ENCODE measurements around the gene RNF19B. TPM values are rescaled to one million over a fixed set of nuclear protein-coding genes. Genes with fewer than 3 reads are reported as not detected.

Gene RNF19B
- total and polyA plus RNA-seq, 2 of the 8 experiments (the other 6 are each of a cell fraction or from before 2014, with no cell fraction given), result 9.2 to 11.2 TPM

DNA sequence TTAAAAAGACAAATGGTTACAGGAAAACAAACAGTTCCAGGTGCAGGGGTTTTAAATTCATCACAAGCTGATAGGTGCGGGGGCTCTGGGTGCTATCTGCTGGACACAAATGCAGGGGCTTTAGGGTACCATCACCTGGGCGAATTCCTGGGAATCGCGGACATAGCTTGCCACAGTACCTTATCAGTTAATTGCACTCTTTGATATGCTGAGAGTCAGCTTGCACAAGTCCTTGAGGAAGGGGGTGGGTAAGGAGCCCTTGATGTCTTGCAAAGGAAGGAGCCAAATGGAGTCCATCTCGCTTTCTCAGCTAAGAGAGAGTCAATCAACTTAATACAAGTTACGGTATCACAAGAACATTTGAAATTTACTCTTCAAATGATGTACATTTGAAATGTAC is 38.0 kb downstream of the RNF19B start:
- WGBS, 2 experiments (ENCODE audit: extremely low coverage in 1 of 2, insufficient coverage in 1 of 2, insufficient read length in 1 of 2, insufficient replicate concordance in 2 of 2, low coverage in 1 of 2, low lambda C conversion rate in 2 of 2, missing lambda C conversion rate in 1 of 2), result 43% methylated on average over 6 of the region's 6 CpGs; no CpG with 5 or more reads in 1 of the 2 experiments
- no peak for TF ChIP-seq TAF1 (IDR thresholded peaks at IDR 0.05; ENCODE audit: low read depth, low read length)
- TF ChIP-seq CHD1 (IDR thresholded peaks at IDR 0.05; ENCODE audit: low read depth, low read length), result no peak
- TF ChIP-seq, protein P1, sequence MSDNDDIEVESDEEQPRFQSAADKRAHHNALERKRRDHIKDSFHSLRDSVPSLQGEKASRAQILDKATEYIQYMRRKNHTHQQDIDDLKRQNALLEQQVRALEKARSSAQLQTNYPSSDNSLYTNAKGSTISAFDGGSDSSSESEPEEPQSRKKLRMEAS (IDR thresholded peaks at IDR 0.05), result no peak
- TF ChIP-seq YY1 (IDR thresholded peaks at IDR 0.05; ENCODE audit: low read depth, low read length), result no peak
- no peak for TF ChIP-seq NANOG (IDR thresholded peaks at IDR 0.05; ENCODE audit: insufficient read depth, low read depth, low read length, poor library complexity, severe bottlenecking)
- no peak for TF ChIP-seq HDAC2 (IDR thresholded peaks at IDR 0.05; ENCODE audit: borderline replicate concordance in 1 of 2, low read depth in 2 of 2, low read length in 2 of 2)
- TF ChIP-seq SIRT6 (IDR thresholded peaks at IDR 0.05; ENCODE audit: low read length), result no peak
- no peak for TF ChIP-seq CREB1 (IDR thresholded peaks at IDR 0.05)
- no peak for TF ChIP-seq FOSL1 (IDR thresholded peaks at IDR 0.05; ENCODE audit: insufficient read depth, low read depth, low read length)
- TF ChIP-seq CHD2 (IDR thresholded peaks at IDR 0.05; ENCODE audit: low read length), result no peak
- TF ChIP-seq SP4 (IDR thresholded peaks at IDR 0.05; ENCODE audit: low read length), result no peak
- POLR2A ChIA-PET (ENCODE audit: partially characterized antibody), result interaction anchor here (0.7 to 0.9 kb wide), 3 partner anchors 9 to 32 kb away, joined by 3 read pairs; no protein-coding TSS in a partner anchor

More for the DNA sequence above, 38.0 kb downstream of the RNF19B start:
- H4K8ac ChIP-seq (ENCODE audit: extremely low read depth, insufficient read depth, low read length), result no peak overlapping the region
- FAIRE-seq, result peak; percentile 32
- DNase-seq (ENCODE audit: low read depth in 1 of 2, low spot score in 2 of 2), result no peak
- no peak overlapping the region for H2BK20ac ChIP-seq (ENCODE audit: low read length)
- no peak overlapping the region for H3K18ac ChIP-seq (ENCODE audit: extremely low read depth, low read length)
- H2BK5ac ChIP-seq (ENCODE audit: low read depth, low read length), result no peak overlapping the region
- H2BK15ac ChIP-seq (ENCODE audit: low read length), result no peak overlapping the region
- H3K36me3 ChIP-seq (ENCODE audit: control insufficient read depth in 2 of 4, insufficient read depth in 4 of 4, low read length in 3 of 4), result no peaks in the 10 kb centered on the region
- H3K79me2 ChIP-seq (ENCODE audit: control insufficient read depth in 1 of 2, insufficient read depth in 2 of 2, low read length in 2 of 2), result no peaks in the 10 kb centered on the region
- H2AK5ac ChIP-seq (ENCODE audit: low read depth, low read length), result no peak overlapping the region
- peaks cover 0 to 4% (median 2%) of the 10 kb centered on the region in 4 experiments; a peak in 5 of 7 replicates for H3K4me1 ChIP-seq (replicated peaks in 1 of 4; ENCODE audit: control insufficient read depth in 3 of 4, insufficient read depth in 4 of 4, low read length in 3 of 4)
- H3K27ac ChIP-seq (ENCODE audit: low read depth, low read length), result no peak overlapping the region
- H3K4ac ChIP-seq (replicated peaks; ENCODE audit: insufficient read length, low read depth, low read length), result no peak overlapping the region
- H2BK12ac ChIP-seq (ENCODE audit: low read depth, low read length), result no peak overlapping the region
- peaks cover 12 to 52% (median 49%) of the 10 kb centered on the region in 4 experiments for H3K27me3 ChIP-seq (replicated peaks in 1 of 4; ENCODE audit: control insufficient read depth in 3 of 4, extremely low read depth in 1 of 4, insufficient read depth in 3 of 4, low read length in 3 of 4)
- no peak overlapping the region for H3K56ac ChIP-seq (replicated peaks; ENCODE audit: insufficient read length, low read depth, low read length)
- H3K9me3 ChIP-seq (ENCODE audit: insufficient read depth in 2 of 2, low read depth in 1 of 2, low read length in 1 of 2), result no peaks in the 10 kb centered on the region
- CTCF ChIA-PET (ENCODE audit: partially characterized antibody), result interaction anchor here (0.8 to 2.6 kb wide), 5 partner anchors 14 to 101 kb away, joined by 3 to 11 read pairs (median 7); no protein-coding TSS in a partner anchor
- no peak overlapping the region for H4K5ac ChIP-seq (ENCODE audit: insufficient read length, low read depth, low read length)
- H3K23ac ChIP-seq (ENCODE audit: insufficient read length), result no peak overlapping the region
- H3K4me2 ChIP-seq (ENCODE audit: insufficient read depth in 1 of 2, low read depth in 2 of 2, low read length in 2 of 2), result peak overlapping the region; percentile 47 to 92; a peak in 3 of 4 replicates
- no peak overlapping the region for H3K14ac ChIP-seq (ENCODE audit: insufficient read length)
- H3K4me3 ChIP-seq (ENCODE audit: extremely low read depth in 1 of 4, insufficient read depth in 2 of 4, low read depth in 3 of 4, low read length in 4 of 4), result peak overlapping the region in 2 of 4 experiments; percentile 51 to 56; a peak in 5 of 8 replicates
- no peak overlapping the region for H2AFZ ChIP-seq (ENCODE audit: low read length)
- H4K91ac ChIP-seq (replicated peaks; ENCODE audit: insufficient read length, low read length), result no peak overlapping the region
- no peak overlapping the region for H3K9ac ChIP-seq (replicated peaks in 1 of 4; ENCODE audit: extremely low read depth in 1 of 4, low read depth in 3 of 4, low read length in 3 of 4)
- peaks cover 11% of the 10 kb centered on the region; the same call in 1 of the 2 replicates for H3K23me2 ChIP-seq (ENCODE audit: low read depth, low read length)
- no peak overlapping the region for H2BK120ac ChIP-seq (replicated peaks; ENCODE audit: low read depth, low read length)
- no peaks in the 10 kb centered on the region for H4K20me1 ChIP-seq (replicated peaks in 1 of 2; ENCODE audit: control insufficient read depth in 1 of 2, insufficient read depth in 2 of 2, low read length in 2 of 2)
- H3K79me1 ChIP-seq (ENCODE audit: low read depth, low read length), result no peaks in the 10 kb centered on the region
